K562 (cell line): ENCODE results near the gene CARD8. TPM values are rescaled to one million over a fixed set of nuclear protein-coding genes. Genes with fewer than 3 reads are reported as not detected.

Experiments
- ATAC-seq: fragments of 200-7000 bp; cut with Tn5 transposase; 3 replicates; pipeline ENCODE4 v1.9.1; 2020; ENCODE audit warnings: moderate library complexity
- BruUV-seq: library from RNA; stranded (reverse); fragments of 400-500 nt; replicated peaks from 2 replicates; lab custom pipeline; 2021; lab: Mats Ljungman, UMichigan
- CTCF ChIA-PET: fragments of 300-600 bp; formaldehyde crosslinking; extraction: SDS; loops from one replicate; lab custom pipeline; 2021; ENCODE audit warnings: low intra/inter-chr PET ratio; lab: Yijun Ruan, JAX
- POLR2A ChIA-PET: fragments of 300-600, 350-650 bp; sonication (Branson Sonifier 250); formaldehyde crosslinking; extraction: SDS; loops from one replicate; lab custom pipeline; 2021; ENCODE audit warnings: antibody characterized with exemption, inconsistent platforms; lab: Yijun Ruan, JAX
- DNase-seq, 4 experiments: peaks; one replicate each; pipeline versions ENCODE4 v3.0.0 to v3.0.0-alpha.2; 2011 to 2018; ENCODE audit warnings: low spot score in 3 of 4, mixed read lengths in 3 of 4; ENCODE audit errors: extremely low read depth in 1 of 4
- FAIRE-seq: peaks from 2 replicates; lab custom pipeline; 2011; peaks lifted over from hg19 to GRCh38; lab: Jason Lieb, UNC
- H2AFZ ChIP-seq: 2 replicates; pipeline ENCODE4 v1.6.0; 2011; ENCODE audit warnings: low read depth, low read length, control low read depth, inconsistent platforms
- H3K27ac ChIP-seq: fragments of 200-600 bp; 3 replicates; pipeline ENCODE4 v1.8.0; 2011; ENCODE audit warnings: low read depth, mild to moderate bottlenecking, control low read depth, inconsistent platforms, low read length, moderate library complexity, mixed read lengths; ENCODE audit errors: extremely low read depth
- H3K27me3 ChIP-seq, 2 experiments: fragments of 300-600 bp in 1 of 2; 2 replicates in 1 of 2; 3 replicates in 1 of 2; pipeline versions ENCODE4 v1.6.0 to v1.8.0; 2011; ENCODE audit warnings: inconsistent platforms in 2 of 2, low read length in 2 of 2, mild to moderate bottlenecking in 1 of 2, mixed read lengths in 1 of 2, moderate library complexity in 1 of 2; ENCODE audit not compliant: control insufficient read depth in 2 of 2, insufficient read depth in 2 of 2
- H3K36me3 ChIP-seq: fragments of 300-600 bp; 3 replicates; pipeline ENCODE4 v1.8.0; 2011; ENCODE audit warnings: mild to moderate bottlenecking, low read length, inconsistent platforms; ENCODE audit not compliant: control insufficient read depth, insufficient read depth
- H3K4me1 ChIP-seq, 2 experiments: fragments of 200-600 bp in 1 of 2; replicated peaks in 1 of 2; 2 replicates in 1 of 2; 3 replicates in 1 of 2; pipeline versions ENCODE4 v1.5.1 to v1.8.0; 2011; ENCODE audit warnings: inconsistent platforms in 2 of 2, low read length in 2 of 2, mild to moderate bottlenecking in 1 of 2, mixed read lengths in 1 of 2, moderate library complexity in 1 of 2; ENCODE audit not compliant: control insufficient read depth in 2 of 2, insufficient read depth in 2 of 2
- H3K4me2 ChIP-seq: 2 replicates; pipeline ENCODE4 v1.6.1; 2011; ENCODE audit warnings: low read length, control low read depth, inconsistent platforms, mixed read lengths; ENCODE audit not compliant: insufficient read depth
- H3K4me3 ChIP-seq: fragments of 200-600 bp; sonication (generic), shearing (Covaris generic); 2 replicates; pipeline ENCODE4 v1.5.1; 2016; ENCODE audit warnings: control low read depth, inconsistent platforms
- H3K79me2 ChIP-seq: fragments of 200-600 bp; 3 replicates; pipeline ENCODE4 v1.8.0; 2011; ENCODE audit warnings: low read length, inconsistent platforms; ENCODE audit not compliant: control insufficient read depth, insufficient read depth
- H3K9ac ChIP-seq, 2 experiments: 2 replicates each; pipeline versions ENCODE4 v1.6.0 to v1.6.1; 2011; ENCODE audit warnings: low read depth in 2 of 2, low read length in 2 of 2, control low read depth in 1 of 2, inconsistent platforms in 1 of 2, mild to moderate bottlenecking in 1 of 2, mixed read lengths in 1 of 2; ENCODE audit not compliant: insufficient read depth in 1 of 2
- H3K9me1 ChIP-seq: one replicate; pipeline ENCODE4 v1.6.0; 2011; ENCODE audit warnings: inconsistent platforms, mild to moderate bottlenecking, low read length, moderate library complexity; ENCODE audit not compliant: control insufficient read depth, insufficient read depth
- H3K9me3 ChIP-seq: replicated peaks from 2 replicates; pipeline ENCODE4 v1.5.1; 2011; ENCODE audit warnings: low read depth, low read length, inconsistent platforms; ENCODE audit not compliant: control insufficient read depth, insufficient read depth
- H4K20me1 ChIP-seq: replicated peaks from 2 replicates; pipeline ENCODE4 v1.6.1; 2011; ENCODE audit warnings: low read length, inconsistent platforms, mixed read lengths; ENCODE audit not compliant: control insufficient read depth, insufficient read depth
- LARP7 ChIP-seq: fragments of 450-650 bp; IDR thresholded peaks from 2 replicates; pipeline ENCODE4 v1.6.1; 2016
- MEIS2 ChIP-seq: fragments of 450-650 bp; IDR thresholded peaks from 2 replicates; pipeline ENCODE4 v1.6.1; 2014; ENCODE audit warnings: mild to moderate bottlenecking; ENCODE audit not compliant: partially characterized antibody
- WGBS: fragments of 100-300 bp; shearing (Covaris generic); methylation state at CpG from one replicate; pipeline ENCODE4 v1.1.6; 2016; ENCODE audit warnings: low coverage, mixed read lengths; ENCODE audit not compliant: insufficient coverage; ENCODE audit errors: missing lambda C conversion rate; 5-methylcytosine and 5-hydroxymethylcytosine counted together
- in situ Hi-C: fragments of 300-500 bp; cut with MboI; formaldehyde crosslinking; loops from 4 replicates; pipeline ENCODE4 v1.15.0; 2018; ENCODE audit warnings: inconsistent platforms, mixed read lengths
- intact Hi-C: fragments of 100-400 bp; cut with micrococcal nuclease; formaldehyde crosslinking; loops from 2 replicates; pipeline ENCODE4 v1.14.2; 2022
- polyA plus RNA-seq, 8 experiments: library from polyadenylated mRNA; depleted of rRNA in 4 of 8; stranded (reverse) in 5 of 8; unstranded in 3 of 8; fragments of >200 nt; fragmentation: Nextera tagmentation in 2 of 8; fragmentation: Illumina TruSeq in 1 of 8; extraction: Ambion mirVana in 2 of 8; extraction: Trizol in 1 of 8; gene quantifications; 2 replicates each; pipeline versions ENCODE4 v1.2.1 to v1.2.3, GENCODE V29; 2011 to 2014; ENCODE audit warnings: inconsistent platforms in 1 of 8, missing spikeins in 1 of 8
- total RNA-seq, 7 experiments: library from RNA; depleted of rRNA in 6 of 7; stranded (reverse); fragments of >200 nt in 6 of 7; fragmentation: Illumina TruSeq in 2 of 7; extraction: Trizol in 2 of 7; gene quantifications; 2 replicates each; pipeline versions ENCODE4 v1.2.1 to v1.2.3, GENCODE V29; 2011 to 2021; ENCODE audit warnings: low replicate concordance in 1 of 7
- TF ChIP-seq, protein P1 (sequence below): fragments of 450-650 bp; IDR thresholded peaks from 2 replicates; pipeline ENCODE4 v1.6.1; 2016; ENCODE audit warnings: missing biosample characterization, missing genetic modification characterization
- TF ChIP-seq, protein P2 (sequence below): sonication (generic); formaldehyde crosslinking; IDR thresholded peaks from 2 replicates; pipeline ENCODE4 v1.8.1; 2022; ENCODE audit warnings: missing genetic modification reagents

Gene CARD8
- total and polyA plus RNA-seq, 9 of the 15 experiments (the other 6 are each of a cell fraction or from before 2014, with no cell fraction given): 11.5 to 26.4 (median 20.8) TPM

DNA sequence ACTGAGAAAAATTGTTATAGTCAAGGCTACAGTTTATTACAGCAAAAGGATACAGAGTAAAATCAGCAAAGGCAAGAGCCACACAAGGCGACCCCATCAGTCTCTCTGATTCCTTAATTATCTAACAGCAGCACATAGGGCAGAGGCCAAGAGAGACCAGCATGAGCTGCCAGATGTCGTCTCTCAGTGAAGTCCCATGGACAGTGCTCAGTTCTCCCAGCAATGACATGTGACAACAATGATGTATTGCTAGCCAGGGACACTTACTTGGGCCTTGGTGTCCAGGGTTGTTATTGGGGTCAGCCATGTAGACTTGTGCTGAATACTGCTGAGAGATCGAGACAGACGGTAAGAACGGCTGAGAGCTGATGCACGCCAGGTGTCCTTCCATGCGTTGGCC is 63.0 kb downstream of the CARD8 start:
- Histone ChIP-seq H3K36me3 (no peaks in the 10 kb centered on the region), H3K27me3 (no peaks in the 10 kb centered on the region), H3K79me2 (no peaks in the 10 kb centered on the region), H3K9me1 (no peaks in the 10 kb centered on the region), H3K4me3 (no peak overlapping the region), H3K9me3 (no peaks in the 10 kb centered on the region), H3K4me2 (no peak overlapping the region), H4K20me1 (no peaks in the 10 kb centered on the region), H2AFZ (no peak overlapping the region), H3K4me1 (peaks cover 5 to 24% of the 10 kb centered on the region in 2 experiments; a peak in 3 of 5 replicates), H3K9ac (no peak overlapping the region), H3K27ac (no peak overlapping the region)
- TF ChIP-seq, protein P1, sequence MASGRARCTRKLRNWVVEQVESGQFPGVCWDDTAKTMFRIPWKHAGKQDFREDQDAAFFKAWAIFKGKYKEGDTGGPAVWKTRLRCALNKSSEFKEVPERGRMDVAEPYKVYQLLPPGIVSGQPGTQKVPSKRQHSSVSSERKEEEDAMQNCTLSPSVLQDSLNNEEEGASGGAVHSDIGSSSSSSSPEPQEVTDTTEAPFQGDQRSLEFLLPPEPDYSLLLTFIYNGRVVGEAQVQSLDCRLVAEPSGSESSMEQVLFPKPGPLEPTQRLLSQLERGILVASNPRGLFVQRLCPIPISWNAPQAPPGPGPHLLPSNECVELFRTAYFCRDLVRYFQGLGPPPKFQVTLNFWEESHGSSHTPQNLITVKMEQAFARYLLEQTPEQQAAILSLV: no peak
- TF ChIP-seq MEIS2: peak; percentile 5
- no peak for TF ChIP-seq LARP7
- TF ChIP-seq, protein P2, sequence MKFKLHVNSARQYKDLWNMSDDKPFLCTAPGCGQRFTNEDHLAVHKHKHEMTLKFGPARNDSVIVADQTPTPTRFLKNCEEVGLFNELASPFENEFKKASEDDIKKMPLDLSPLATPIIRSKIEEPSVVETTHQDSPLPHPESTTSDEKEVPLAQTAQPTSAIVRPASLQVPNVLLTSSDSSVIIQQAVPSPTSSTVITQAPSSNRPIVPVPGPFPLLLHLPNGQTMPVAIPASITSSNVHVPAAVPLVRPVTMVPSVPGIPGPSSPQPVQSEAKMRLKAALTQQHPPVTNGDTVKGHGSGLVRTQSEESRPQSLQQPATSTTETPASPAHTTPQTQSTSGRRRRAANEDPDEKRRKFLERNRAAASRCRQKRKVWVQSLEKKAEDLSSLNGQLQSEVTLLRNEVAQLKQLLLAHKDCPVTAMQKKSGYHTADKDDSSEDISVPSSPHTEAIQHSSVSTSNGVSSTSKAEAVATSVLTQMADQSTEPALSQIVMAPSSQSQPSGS: no peak
- DNase-seq: no peak
- ChIA-PET CTCF (no interaction called here), POLR2A (interaction anchor here (0.6 kb wide), 1 partner anchor 11 kb away, joined by 3 read pairs; no protein-coding TSS in a partner anchor)
- no peak for FAIRE-seq
- in situ Hi-C loops: no loop called here
- BruUV-seq: no TSS peak
- no peak for ATAC-seq
- 65% methylated on average over 7 of the region's 7 CpGs for WGBS
- intact Hi-C loops: loop anchor here (5.0 kb wide), 1 partner anchor 85 kb away; no protein-coding TSS in a partner anchor
